ENCODE measurements around the gene ITIH5. TPM values are rescaled to one million over a fixed set of nuclear protein-coding genes. Genes with fewer than 3 reads are reported as not detected.

Gene ITIH5
- total RNA-seq, 1 donor from 2014 or later = not detected

DNA sequence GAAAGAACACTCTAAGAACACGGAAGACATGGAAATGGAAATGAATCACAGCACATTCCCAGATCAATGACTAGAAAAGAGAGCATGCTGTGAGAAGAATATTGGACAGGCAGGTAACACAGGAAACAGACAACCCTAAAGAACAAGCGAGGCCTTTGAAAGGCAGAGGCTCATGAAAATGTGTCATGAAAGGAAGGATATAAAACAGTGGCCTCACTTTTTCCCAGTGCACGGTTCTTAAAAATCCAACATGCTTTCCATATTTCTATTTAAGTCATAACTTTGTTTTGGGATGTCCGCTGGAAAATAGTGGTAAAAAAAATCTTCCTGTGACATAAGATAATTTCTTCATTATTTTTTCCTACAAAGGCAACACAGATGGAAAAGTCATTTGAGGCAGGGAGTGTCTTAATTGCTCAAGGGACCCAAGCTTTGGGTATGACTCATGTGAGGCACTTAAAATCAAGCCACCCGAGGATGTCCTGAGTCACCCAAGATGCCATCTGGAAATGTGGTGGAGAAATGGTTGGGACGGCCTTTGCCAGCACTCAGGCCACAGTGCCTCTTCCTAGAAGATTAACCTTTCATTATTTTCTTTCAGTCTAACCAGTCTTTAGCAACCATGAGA is 17.0 kb downstream of the ITIH5 start:
- DNase-seq (ENCODE audit: low read depth) = no peak
- TF ChIP-seq, protein P1, sequence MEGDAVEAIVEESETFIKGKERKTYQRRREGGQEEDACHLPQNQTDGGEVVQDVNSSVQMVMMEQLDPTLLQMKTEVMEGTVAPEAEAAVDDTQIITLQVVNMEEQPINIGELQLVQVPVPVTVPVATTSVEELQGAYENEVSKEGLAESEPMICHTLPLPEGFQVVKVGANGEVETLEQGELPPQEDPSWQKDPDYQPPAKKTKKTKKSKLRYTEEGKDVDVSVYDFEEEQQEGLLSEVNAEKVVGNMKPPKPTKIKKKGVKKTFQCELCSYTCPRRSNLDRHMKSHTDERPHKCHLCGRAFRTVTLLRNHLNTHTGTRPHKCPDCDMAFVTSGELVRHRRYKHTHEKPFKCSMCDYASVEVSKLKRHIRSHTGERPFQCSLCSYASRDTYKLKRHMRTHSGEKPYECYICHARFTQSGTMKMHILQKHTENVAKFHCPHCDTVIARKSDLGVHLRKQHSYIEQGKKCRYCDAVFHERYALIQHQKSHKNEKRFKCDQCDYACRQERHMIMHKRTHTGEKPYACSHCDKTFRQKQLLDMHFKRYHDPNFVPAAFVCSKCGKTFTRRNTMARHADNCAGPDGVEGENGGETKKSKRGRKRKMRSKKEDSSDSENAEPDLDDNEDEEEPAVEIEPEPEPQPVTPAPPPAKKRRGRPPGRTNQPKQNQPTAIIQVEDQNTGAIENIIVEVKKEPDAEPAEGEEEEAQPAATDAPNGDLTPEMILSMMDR (conservative IDR thresholded peaks at IDR 0.05; ENCODE audit: low read depth, low read length) = no peak
- no peak overlapping the region for H3K4me3 ChIP-seq (ENCODE audit: low read depth, low read length)

DNA sequence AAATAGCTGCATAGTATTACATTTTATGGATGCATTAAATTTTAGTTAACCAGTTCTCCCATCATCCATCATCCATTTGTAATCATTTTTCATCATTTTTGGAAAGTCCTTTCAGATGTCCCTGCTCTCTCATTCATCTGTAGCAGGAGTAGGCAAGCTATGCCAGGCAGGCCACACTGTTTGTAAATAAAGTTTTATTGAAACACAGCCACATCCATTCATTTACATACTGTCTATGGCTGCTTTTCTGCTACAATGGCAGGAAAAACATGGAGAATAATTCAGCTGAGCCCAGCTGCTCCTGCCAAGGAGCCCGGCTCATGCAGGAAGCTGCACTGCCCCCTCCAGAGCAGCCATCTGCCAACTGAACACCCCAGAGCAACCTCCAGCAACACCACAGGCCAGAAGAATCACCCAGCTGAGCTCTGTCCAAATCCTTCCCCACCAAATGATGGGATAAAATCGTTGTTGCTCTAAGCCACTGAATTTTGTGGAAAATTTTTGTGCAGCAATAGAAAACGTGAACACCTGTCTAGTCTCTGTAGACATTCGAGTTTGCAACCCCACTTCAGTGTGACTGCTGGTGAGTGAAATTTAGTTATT is 19.6 kb downstream of the ITIH5 start:
- TF ChIP-seq, protein P1 (conservative IDR thresholded peaks at IDR 0.05; ENCODE audit: low read depth, low read length) = no peak
- no peak for DNase-seq (ENCODE audit: low read depth)

DNA sequence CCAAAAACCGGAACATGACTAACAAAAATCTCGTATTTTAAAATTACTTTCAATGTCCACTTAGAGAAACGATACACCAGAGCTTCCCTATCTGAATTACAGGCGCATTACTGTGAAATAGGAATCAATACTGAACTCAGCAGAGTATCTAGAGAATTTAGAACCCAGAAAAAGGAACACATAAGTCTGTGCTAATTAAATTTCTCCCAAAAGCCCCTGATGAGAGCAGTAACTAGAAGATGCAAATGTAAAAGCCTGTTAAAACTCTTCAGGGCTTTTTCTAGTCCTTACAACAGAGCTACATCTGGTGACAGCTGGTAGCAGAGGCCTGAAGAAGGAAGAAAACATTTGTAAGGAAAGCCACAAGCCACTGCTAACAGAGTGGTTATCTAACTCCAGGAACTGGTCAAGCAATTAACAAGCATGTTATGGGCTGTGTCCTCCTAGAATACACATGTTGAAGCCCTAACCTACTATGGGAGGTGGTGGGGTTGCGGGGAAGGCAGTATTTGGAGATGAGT is 24.2 kb downstream of the ITIH5 start:
- no peak overlapping the region for H3K4me3 ChIP-seq (ENCODE audit: low read depth, low read length)
- DNase-seq (ENCODE audit: low read depth) = no peak
- TF ChIP-seq, protein P1 (conservative IDR thresholded peaks at IDR 0.05; ENCODE audit: low read depth, low read length) = no peak

More for the DNA sequence above, 19.6 kb downstream of the ITIH5 start:
- no peak overlapping the region for H3K4me3 ChIP-seq (ENCODE audit: low read depth, low read length)

DNA sequence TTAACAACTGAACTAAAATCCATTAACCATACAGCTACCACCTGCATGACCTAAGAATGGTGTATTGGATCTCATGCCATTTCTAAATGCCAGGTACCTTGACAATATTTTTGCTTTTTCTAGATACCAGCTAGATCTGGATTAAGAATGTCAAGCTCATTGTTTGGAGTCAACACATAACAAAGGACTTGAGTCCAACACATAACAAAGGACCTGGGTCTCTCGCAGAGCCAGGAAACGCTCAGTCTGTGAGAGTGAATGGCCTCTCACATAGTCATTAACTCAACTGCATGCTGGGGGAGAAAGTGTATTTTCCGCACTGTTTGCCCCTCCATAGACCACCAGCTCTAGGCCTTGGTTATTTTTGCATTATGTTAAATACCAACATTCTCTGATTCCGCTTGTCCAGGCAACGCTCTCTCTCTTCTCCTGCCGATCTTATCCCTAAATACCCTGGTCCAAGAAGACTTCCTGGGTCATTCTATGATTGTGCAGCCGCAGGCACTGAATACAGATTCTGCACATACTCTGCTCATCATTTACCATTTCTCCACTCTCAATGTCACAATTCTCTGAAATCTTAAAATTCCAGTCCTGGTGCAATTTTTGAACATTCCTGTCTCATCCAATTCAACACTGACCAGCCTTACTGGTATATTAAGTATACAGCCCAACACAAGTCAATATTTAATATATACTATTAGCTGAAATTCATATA is 31.2 kb downstream of the ITIH5 start:
- no peak overlapping the region for H3K4me3 ChIP-seq (ENCODE audit: low read depth, low read length)
- DNase-seq (ENCODE audit: low read depth) = no peak
- TF ChIP-seq, protein P1 (conservative IDR thresholded peaks at IDR 0.05; ENCODE audit: low read depth, low read length) = no peak

DNA sequence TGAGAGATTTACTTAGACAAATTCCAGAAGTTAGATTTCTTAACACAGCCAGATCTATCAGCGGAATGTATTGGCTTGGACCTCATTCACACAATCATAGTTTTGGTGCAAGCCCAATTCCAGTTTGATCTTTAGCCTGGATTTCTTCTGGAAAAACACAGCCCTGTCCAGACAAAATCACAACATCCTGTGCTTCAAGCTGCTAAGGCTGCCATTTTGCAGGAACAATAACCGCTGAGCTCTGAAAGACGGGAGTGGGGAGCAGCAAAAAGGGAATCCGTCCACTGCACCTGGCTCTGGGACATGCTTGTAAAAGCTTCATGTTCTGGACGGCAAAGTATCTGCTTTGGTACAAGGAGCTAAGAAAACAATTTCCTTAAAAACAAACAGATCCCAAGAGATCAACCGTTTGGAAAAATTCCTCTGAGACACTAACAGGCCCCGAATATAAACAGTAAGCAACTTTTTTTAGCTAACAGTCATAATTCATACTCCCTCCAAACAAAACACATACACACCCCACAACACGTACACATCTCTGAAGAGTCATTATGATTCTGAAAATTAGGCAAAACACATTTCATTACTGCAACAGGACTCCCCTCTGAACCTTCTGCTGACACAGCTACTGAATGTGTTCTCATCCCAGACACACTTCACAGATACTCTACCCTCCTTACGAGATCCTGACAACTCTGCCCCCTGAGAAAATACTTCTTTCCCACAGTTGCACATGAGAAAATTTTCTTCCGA is 32.4 kb downstream of the ITIH5 start:
- TF ChIP-seq, protein P1 (conservative IDR thresholded peaks at IDR 0.05; ENCODE audit: low read depth, low read length) = no peak
- DNase-seq (ENCODE audit: low read depth) = no peak
- no peak overlapping the region for H3K4me3 ChIP-seq (ENCODE audit: low read depth, low read length)

DNA sequence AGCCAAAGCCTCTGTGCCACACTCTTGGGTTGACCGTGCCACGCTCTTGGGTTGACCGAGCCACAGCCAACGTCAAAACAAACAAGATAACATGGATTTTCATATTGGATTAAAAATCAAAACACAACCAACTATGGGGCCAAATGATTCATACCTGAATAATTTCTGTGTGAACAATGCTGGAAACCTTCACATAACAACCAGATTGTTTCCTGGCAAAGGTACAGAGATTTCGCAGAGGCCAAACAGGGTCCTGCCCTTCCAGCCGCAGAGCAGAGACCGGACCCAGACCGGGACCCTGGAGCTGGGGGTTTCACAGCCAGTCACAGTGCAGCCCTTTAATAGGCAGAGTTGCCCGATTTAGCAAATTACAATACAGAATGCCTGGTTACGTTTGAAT is 40.5 kb downstream of the ITIH5 start:
- H3K4me3 ChIP-seq (ENCODE audit: low read depth, low read length) = no peak overlapping the region
- TF ChIP-seq, protein P1 (conservative IDR thresholded peaks at IDR 0.05; ENCODE audit: low read depth, low read length) = no peak
- no peak for DNase-seq (ENCODE audit: low read depth)
